Neural progenitor cell (in vitro differentiated cells): ENCODE results near the gene SLC5A5. TPM values are rescaled to one million over a fixed set of nuclear protein-coding genes. Genes with fewer than 3 reads are reported as not detected.

ENCODE experiments used
- DNase-seq: peaks from one replicate; pipeline ENCODE4 v3.0.0-alpha.2; 2016; ENCODE audit warnings: low spot score
- H2AFZ ChIP-seq: fragments of 200-600 bp; sonication (generic); replicated peaks from 2 replicates; pipeline ENCODE4 v1.6.1; 2016; ENCODE audit warnings: antibody characterized with exemption
- H3F3A ChIP-seq: fragments of 200-600 bp; sonication (generic); 2 replicates; pipeline ENCODE4 v1.6.1; 2016; ENCODE audit warnings: antibody characterized with exemption, low read depth
- H3K27ac ChIP-seq: fragments of 200-600 bp; sonication (generic); 2 replicates; pipeline ENCODE4 v1.5.1; 2016; ENCODE audit warnings: mild to moderate bottlenecking
- H3K27me3 ChIP-seq: fragments of 200-600 bp; sonication (generic); 2 replicates; pipeline ENCODE4 v1.6.1; 2016; ENCODE audit warnings: mild to moderate bottlenecking, moderate library complexity
- H3K36me3 ChIP-seq: fragments of 200-600 bp; sonication (generic); 2 replicates; pipeline ENCODE4 v1.5.1; 2016
- H3K4me1 ChIP-seq: fragments of 200-600 bp; sonication (generic); 2 replicates; pipeline ENCODE4 v1.6.1; 2016; ENCODE audit warnings: mixed run types
- H3K4me2 ChIP-seq: fragments of 200-600 bp; sonication (generic); 2 replicates; pipeline ENCODE4 v1.6.1; 2016
- H3K4me3 ChIP-seq: fragments of 200-600 bp; sonication (generic); 2 replicates; pipeline ENCODE4 v1.5.1; 2016
- H3K79me2 ChIP-seq: fragments of 200-600 bp; sonication (generic); 2 replicates; pipeline ENCODE4 v1.6.1; 2016; ENCODE audit warnings: low read depth
- H3K9ac ChIP-seq: fragments of 200-600 bp; sonication (generic); 2 replicates; pipeline ENCODE4 v1.6.1; 2016
- H3K9me3 ChIP-seq: fragments of 200-600 bp; sonication (generic); 2 replicates; pipeline ENCODE4 v1.5.1; 2016; ENCODE audit warnings: low read depth
- H4K20me1 ChIP-seq: fragments of 200-600 bp; sonication (generic); 2 replicates; pipeline ENCODE4 v1.6.1; 2016; ENCODE audit warnings: low read depth
- H3K27ac Mint-ChIP-seq: 3 replicates; pipeline ENCODE4 v1.8.0; 2021; ENCODE audit warnings: mixed read lengths
- H3K27me3 Mint-ChIP-seq: 2 replicates; pipeline ENCODE4 v1.8.0; 2022; ENCODE audit warnings: low read depth, mild to moderate bottlenecking, inconsistent platforms, moderate library complexity, mixed read lengths; ENCODE audit not compliant: insufficient read depth
- H3K36me3 Mint-ChIP-seq: 3 replicates; pipeline ENCODE4 v1.8.0; 2021; ENCODE audit warnings: mixed read lengths
- H3K4me1 Mint-ChIP-seq: 3 replicates; pipeline ENCODE4 v1.8.0; 2021; ENCODE audit warnings: mixed read lengths
- H3K4me3 Mint-ChIP-seq: 3 replicates; pipeline ENCODE4 v1.8.0; 2021; ENCODE audit warnings: mild to moderate bottlenecking, moderate library complexity, mixed read lengths
- H3K9me3 Mint-ChIP-seq: 3 replicates; pipeline ENCODE4 v1.8.0; 2020; ENCODE audit warnings: mixed read lengths
- EZH2 ChIP-seq: fragments of 200-600 bp; sonication (generic); IDR thresholded peaks from 2 replicates; pipeline ENCODE4 v1.6.1; 2017; ENCODE audit warnings: antibody characterized with exemption, mild to moderate bottlenecking, moderate library complexity
- EZH2phosphoT487 ChIP-seq: fragments of 200-600 bp; sonication (generic); IDR thresholded peaks from 2 replicates; pipeline ENCODE4 v1.6.1; 2017; ENCODE audit warnings: antibody characterized with exemption
- total RNA-seq: library from RNA; depleted of rRNA; stranded (reverse); fragments of >200 nt; gene quantifications from 2 replicates; pipeline ENCODE4 v1.2.3, GENCODE V29; 2015; ENCODE audit warnings: low replicate concordance
- TF ChIP-seq, protein P1 (sequence below): fragments of 200-600 bp; sonication (generic); IDR thresholded peaks from 2 replicates; pipeline ENCODE4 v1.5.1; 2017; ENCODE audit warnings: antibody characterized with exemption, mild to moderate bottlenecking

The SLC5A5 gene
- total RNA-seq, 1 donor from 2014 or later = 0.51 TPM

DNA sequence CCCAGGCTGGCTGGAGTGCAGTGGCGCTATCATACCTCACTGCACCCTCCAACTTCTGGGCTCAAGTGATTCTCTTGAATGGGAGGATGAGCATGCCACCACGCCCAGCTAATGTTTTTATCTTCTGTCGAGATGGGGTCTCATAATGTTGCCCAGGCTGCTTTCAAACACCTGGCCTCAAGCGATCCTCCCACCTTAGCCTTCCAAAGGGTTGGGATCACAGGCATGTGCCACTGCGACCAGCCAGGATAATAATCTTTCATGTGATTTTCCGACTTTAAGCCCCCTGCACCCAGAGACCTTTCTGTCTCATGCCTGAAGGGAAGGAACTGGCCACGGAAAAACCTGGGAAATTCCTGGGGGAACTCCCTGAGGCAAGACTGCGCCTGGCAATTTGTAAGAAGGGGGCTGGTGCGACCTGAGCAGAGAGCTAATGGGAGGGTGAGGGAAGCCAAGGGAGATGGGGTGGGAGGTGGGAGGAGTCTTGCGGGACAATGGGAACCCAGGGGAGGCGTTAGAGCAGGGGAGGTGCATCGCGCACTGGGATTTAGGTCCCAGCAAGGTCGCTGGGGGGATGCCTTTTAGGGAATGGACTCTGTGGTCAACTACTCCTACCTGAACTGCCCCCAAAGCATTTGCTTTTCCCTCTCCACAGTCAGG, 59.9 kb downstream of the SLC5A5 start:
- peaks cover 13% of the 10 kb centered on the region for H3F3A ChIP-seq
- peaks cover 22% of the 10 kb centered on the region for H3K79me2 ChIP-seq
- peaks cover 8% of the 10 kb centered on the region for H3K4me1 ChIP-seq
- no peaks in the 10 kb centered on the region for H3K36me3 Mint-ChIP-seq
- no peak overlapping the region for H3K9ac ChIP-seq
- H3K27me3 Mint-ChIP-seq = peaks cover 15% of the 10 kb centered on the region
- H3K4me2 ChIP-seq = peak overlapping the region; percentile 82
- H3K4me3 Mint-ChIP-seq = peak overlapping the region; percentile 93
- no peaks in the 10 kb centered on the region for H4K20me1 ChIP-seq
- no peaks in the 10 kb centered on the region for H3K36me3 ChIP-seq
- no peaks in the 10 kb centered on the region for H3K9me3 ChIP-seq
- peak overlapping the region; percentile 83 for H2AFZ ChIP-seq
- H3K9me3 Mint-ChIP-seq = no peaks in the 10 kb centered on the region
- peaks cover 13% of the 10 kb centered on the region for H3K4me1 Mint-ChIP-seq
- peak; percentile 86 for DNase-seq
- TF ChIP-seq EZH2phosphoT487 (no peak), EZH2 (no peak)
- TF ChIP-seq, protein P1, sequence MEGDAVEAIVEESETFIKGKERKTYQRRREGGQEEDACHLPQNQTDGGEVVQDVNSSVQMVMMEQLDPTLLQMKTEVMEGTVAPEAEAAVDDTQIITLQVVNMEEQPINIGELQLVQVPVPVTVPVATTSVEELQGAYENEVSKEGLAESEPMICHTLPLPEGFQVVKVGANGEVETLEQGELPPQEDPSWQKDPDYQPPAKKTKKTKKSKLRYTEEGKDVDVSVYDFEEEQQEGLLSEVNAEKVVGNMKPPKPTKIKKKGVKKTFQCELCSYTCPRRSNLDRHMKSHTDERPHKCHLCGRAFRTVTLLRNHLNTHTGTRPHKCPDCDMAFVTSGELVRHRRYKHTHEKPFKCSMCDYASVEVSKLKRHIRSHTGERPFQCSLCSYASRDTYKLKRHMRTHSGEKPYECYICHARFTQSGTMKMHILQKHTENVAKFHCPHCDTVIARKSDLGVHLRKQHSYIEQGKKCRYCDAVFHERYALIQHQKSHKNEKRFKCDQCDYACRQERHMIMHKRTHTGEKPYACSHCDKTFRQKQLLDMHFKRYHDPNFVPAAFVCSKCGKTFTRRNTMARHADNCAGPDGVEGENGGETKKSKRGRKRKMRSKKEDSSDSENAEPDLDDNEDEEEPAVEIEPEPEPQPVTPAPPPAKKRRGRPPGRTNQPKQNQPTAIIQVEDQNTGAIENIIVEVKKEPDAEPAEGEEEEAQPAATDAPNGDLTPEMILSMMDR = no peak
- H3K27ac ChIP-seq = no peak overlapping the region
- no peaks in the 10 kb centered on the region for H3K27me3 ChIP-seq
- H3K27ac Mint-ChIP-seq = peak overlapping the region; percentile 74
- peak overlapping the region; percentile 83 for H3K4me3 ChIP-seq

DNA sequence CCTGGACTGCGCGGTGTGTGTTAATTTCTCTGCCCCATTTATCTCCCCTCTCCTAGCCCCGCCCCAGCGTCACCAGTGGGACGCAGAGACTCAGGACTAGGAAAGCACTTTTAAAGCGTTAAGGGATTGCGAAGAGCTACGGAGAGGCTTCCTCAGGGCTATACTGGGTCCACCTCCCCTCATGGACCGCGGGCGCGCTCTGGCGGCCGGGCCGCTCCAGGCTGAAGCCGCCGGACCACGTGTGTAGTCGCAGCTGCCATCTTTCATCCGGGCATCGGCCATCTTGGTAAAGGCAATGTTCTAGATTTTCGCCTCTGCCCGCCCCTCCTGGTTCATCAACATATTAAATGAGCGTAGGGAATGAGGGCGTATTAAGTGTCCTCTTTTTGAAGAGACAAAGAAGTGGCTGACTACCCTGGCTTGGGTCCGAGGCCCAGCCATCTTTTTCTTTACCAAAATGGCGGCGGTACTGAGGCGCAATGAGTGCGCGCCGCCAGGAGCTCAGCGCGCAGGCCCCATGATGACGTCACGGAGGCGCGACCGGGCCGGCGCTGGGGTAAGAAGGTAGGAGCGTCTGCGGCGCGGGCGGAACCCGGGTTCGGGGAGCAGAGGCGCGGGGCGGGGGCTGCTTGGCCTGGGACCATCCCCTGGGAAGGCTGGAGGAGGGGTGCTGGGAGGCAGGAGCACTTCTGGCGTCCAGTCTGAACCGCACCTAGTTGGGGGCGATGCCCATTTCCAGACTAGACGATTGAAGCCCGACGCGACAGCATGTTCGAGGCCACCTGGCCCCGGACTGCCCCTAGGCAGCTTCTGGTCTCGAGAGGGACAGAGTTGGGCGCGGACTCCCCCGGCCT, 61.0 kb downstream of the SLC5A5 start, which contains the start of gene CCDC124:
CCDC124 (plus strand) TSS at position 531 of the 854 bp plus-strand sequence. CDS start 3,406 bp downstream, outside the sequence.
- H3K9me3 Mint-ChIP-seq = no peaks in the 10 kb centered on the region
- no peak for TF ChIP-seq EZH2phosphoT487
- no peak for TF ChIP-seq EZH2
- TF ChIP-seq, protein P1 = peak; percentile 96
- H3K4me1 Mint-ChIP-seq = peaks cover 13% of the 10 kb centered on the region
- H3K4me3 ChIP-seq = peak within 1 kb of the TSS; percentile 83
- H3K9ac ChIP-seq = peak within 1 kb of the TSS; percentile 66
- DNase-seq = peak; percentile 97
- no peaks in the 10 kb centered on the region for H4K20me1 ChIP-seq
- H2AFZ ChIP-seq = peak within 1 kb of the TSS; percentile 99
- no peaks in the 10 kb centered on the region for H3K36me3 Mint-ChIP-seq
- peak within 1 kb of the TSS; percentile 93 for H3K4me3 Mint-ChIP-seq
- peaks cover 8% of the 10 kb centered on the region for H3K4me1 ChIP-seq
- peak within 1 kb of the TSS; percentile 82 for H3K27ac ChIP-seq
- peak within 1 kb of the TSS; percentile 99 for H3K27ac Mint-ChIP-seq
- peaks cover 13% of the 10 kb centered on the region for H3F3A ChIP-seq
- peaks cover 22% of the 10 kb centered on the region for H3K79me2 ChIP-seq
- peak within 1 kb of the TSS; percentile 82 for H3K4me2 ChIP-seq
- H3K36me3 ChIP-seq = no peaks in the 10 kb centered on the region
- H3K9me3 ChIP-seq = no peaks in the 10 kb centered on the region
- H3K27me3 ChIP-seq = no peaks in the 10 kb centered on the region
- peaks cover 16% of the 10 kb centered on the region for H3K27me3 Mint-ChIP-seq

DNA sequence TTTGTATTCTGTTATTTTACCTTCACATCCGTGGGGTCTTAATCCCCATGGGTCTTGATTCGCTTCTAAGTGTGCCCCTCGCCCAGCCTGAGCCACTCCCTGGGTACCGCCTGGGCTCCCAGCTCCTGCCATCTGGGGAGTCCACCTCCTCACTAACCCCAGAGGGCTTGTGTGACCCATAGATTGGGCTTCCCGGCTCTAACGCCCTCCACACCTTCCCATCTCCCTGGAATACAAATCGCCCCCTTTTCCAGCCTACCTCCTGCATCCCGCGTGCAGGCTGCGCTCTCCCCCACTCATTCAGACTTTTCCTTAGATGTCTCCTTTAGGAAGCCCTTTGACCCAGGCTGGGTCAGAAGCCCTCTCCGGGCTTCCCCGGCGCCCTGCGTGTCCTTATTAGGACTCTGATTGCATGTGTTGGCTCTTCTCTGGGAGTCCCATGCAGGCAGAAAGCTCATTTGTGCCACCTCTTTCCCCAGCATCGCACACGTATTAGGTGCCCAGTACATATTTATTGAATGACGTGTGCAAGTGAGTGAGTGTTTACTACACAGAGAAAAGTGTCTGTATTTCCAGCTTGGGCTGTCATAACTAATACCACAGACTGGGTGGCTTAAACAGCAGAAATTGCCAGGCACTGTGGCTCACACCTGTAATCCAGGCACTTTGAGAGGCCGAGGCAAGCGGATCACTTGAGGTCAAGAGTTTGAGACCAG, 61.8 kb downstream of the SLC5A5 start:
- H3K27me3 ChIP-seq = no peaks in the 10 kb centered on the region
- H3K27ac ChIP-seq = no peak overlapping the region
- peaks cover 8% of the 10 kb centered on the region for H3K4me1 ChIP-seq
- H3K27me3 Mint-ChIP-seq = peaks cover 16% of the 10 kb centered on the region
- H3K27ac Mint-ChIP-seq = peak overlapping the region; percentile 90
- no peaks in the 10 kb centered on the region for H3K9me3 Mint-ChIP-seq
- peak overlapping the region; percentile 83 for H3K4me3 ChIP-seq
- H3K9me3 ChIP-seq = no peaks in the 10 kb centered on the region
- peak overlapping the region; percentile 93 for H3K4me3 Mint-ChIP-seq
- peaks cover 3% of the 10 kb centered on the region for H4K20me1 ChIP-seq
- peaks cover 22% of the 10 kb centered on the region for H3K79me2 ChIP-seq
- peaks cover 16% of the 10 kb centered on the region for H3F3A ChIP-seq
- H3K4me2 ChIP-seq = peak overlapping the region; percentile 82
- H3K36me3 ChIP-seq = no peaks in the 10 kb centered on the region
- peak overlapping the region; percentile 66 for H3K9ac ChIP-seq
- no peak overlapping the region for H2AFZ ChIP-seq
- peaks cover 13% of the 10 kb centered on the region for H3K4me1 Mint-ChIP-seq
- no peak for DNase-seq
- TF ChIP-seq, protein P1 = no peak
- TF ChIP-seq EZH2phosphoT487 = no peak
- no peak for TF ChIP-seq EZH2
- H3K36me3 Mint-ChIP-seq = no peaks in the 10 kb centered on the region
